Dermis microvascular lymphatic vessel endothelial cell (primary cell): ENCODE measurements around the gene TMEM41B. TPM values are rescaled to one million over a fixed set of nuclear protein-coding genes. Genes with fewer than 3 reads are reported as not detected.

Source experiments
- DNase-seq, 2 donors: peaks; one replicate each; pipeline versions ENCODE4 v3.0.0 to v3.0.0-alpha.2; 2010; ENCODE audit warnings: low read depth in 2 of 2
- total RNA-seq: library from RNA; depleted of rRNA; stranded (reverse); fragments of >200 nt; gene quantifications from 2 replicates; pipeline ENCODE4 v1.2.1, GENCODE V29; 2014

TMEM41B gene
- total RNA-seq, 1 donor from 2014 or later, result 38.9 TPM

GRCh38 chr11:9310485-9311090 lies 3.8 kb downstream of the TMEM41B start:
- no peak for DNase-seq

GRCh38 chr11:9304178-9304577 lies 10.2 kb downstream of the TMEM41B start:
- no peak for DNase-seq

- DNase-seq, result no peak
Measured at GRCh38 chr11:9302448-9302847, 11.9 kb downstream of the TMEM41B start.

- no peak for DNase-seq
Measured at GRCh38 chr11:9301720-9302119, 12.7 kb downstream of the TMEM41B start.

GRCh38 chr11:9293646-9294045 lies 20.7 kb downstream of the TMEM41B start:
- no peak for DNase-seq

- no peak for DNase-seq
Measured at GRCh38 chr11:9285850-9286587, 28.4 kb downstream of the TMEM41B start.

GRCh38 chr11:9280655-9281301 lies 33.6 kb downstream of the TMEM41B start:
- DNase-seq, result peak in 1 of 2 donors; percentile 19

- no peak for DNase-seq
Measured at GRCh38 chr11:9277176-9277575, 37.2 kb downstream of the TMEM41B start.

- peak in 1 of 2 donors; percentile 7 for DNase-seq
Measured at GRCh38 chr11:9276571-9276970, 37.8 kb downstream of the TMEM41B start.

- peak in 1 of 2 donors; percentile 61 for DNase-seq
Measured at GRCh38 chr11:9274499-9275258, 39.7 kb downstream of the TMEM41B start.

GRCh38 chr11:9273376-9274336 lies 40.7 kb downstream of the TMEM41B start:
- DNase-seq, result no peak

- DNase-seq, result no peak
Measured at GRCh38 chr11:9269492-9270013, 44.8 kb downstream of the TMEM41B start.

GRCh38 chr11:9267680-9268079 lies 46.7 kb downstream of the TMEM41B start:
- no peak for DNase-seq

GRCh38 chr11:9266926-9267325 lies 47.5 kb downstream of the TMEM41B start:
- DNase-seq, result no peak

- no peak for DNase-seq
Measured at GRCh38 chr11:9266132-9266736, 48.2 kb downstream of the TMEM41B start.

- peak; percentile 68 to 92 for DNase-seq
Measured at GRCh38 chr11:9265211-9266131, 48.9 kb downstream of the TMEM41B start, which contains the start of gene DENND5A. DENND5A (minus strand) TSS chr11:9265350; CDS start chr11:9265069, 281 bp downstream.

GRCh38 chr11:9264316-9265210 lies 49.8 kb downstream of the TMEM41B start:
- DNase-seq, result peak in 1 of 2 donors; percentile 82

- peak in 1 of 2 donors; percentile 26 for DNase-seq
Measured at GRCh38 chr11:9263840-9264315, 50.5 kb downstream of the TMEM41B start.
